Karpas-422 (cell line): Measurements from ENCODE around the gene CPS1. TPM values are rescaled to one million over a fixed set of nuclear protein-coding genes. Genes with fewer than 3 reads are reported as not detected.

Experiments
- DNase-seq: peaks from one replicate; pipeline ENCODE4 v3.0.0-alpha.2; 2015
- H2AFZ ChIP-seq: fragments of 200-600 bp; sonication (generic); 2 replicates; pipeline ENCODE4 v1.6.1; 2014; ENCODE audit warnings: antibody characterized with exemption, low read length, mixed read lengths
- H3K27ac ChIP-seq: fragments of 200-600 bp; sonication (generic); 2 replicates; pipeline ENCODE4 v1.5.1; 2014; ENCODE audit warnings: mild to moderate bottlenecking, low read length, moderate library complexity
- H3K27me3 ChIP-seq: fragments of 200-600 bp; sonication (generic); 2 replicates; pipeline ENCODE4 v1.6.1; 2014; ENCODE audit warnings: low read length, mixed read lengths
- H3K36me3 ChIP-seq: fragments of 200-600 bp; sonication (generic); 2 replicates; pipeline ENCODE4 v1.6.1; 2014; ENCODE audit warnings: low read length, mixed read lengths; ENCODE audit not compliant: insufficient read depth
- H3K4me1 ChIP-seq: fragments of 200-600 bp; sonication (generic); 2 replicates; pipeline ENCODE4 v1.6.1; 2014; ENCODE audit warnings: mild to moderate bottlenecking, low read length, mixed read lengths
- H3K4me2 ChIP-seq: fragments of 200-600 bp; sonication (generic); 2 replicates; pipeline ENCODE4 v1.6.1; 2014; ENCODE audit warnings: low read length, low read depth, mild to moderate bottlenecking; ENCODE audit not compliant: poor library complexity, severe bottlenecking
- H3K4me3 ChIP-seq: fragments of 200-600 bp; sonication (generic); 2 replicates; pipeline ENCODE4 v1.5.1; 2014; ENCODE audit warnings: mild to moderate bottlenecking, antibody characterized with exemption, low read length, mixed read lengths
- H3K79me2 ChIP-seq: fragments of 200-600 bp; sonication (generic); 2 replicates; pipeline ENCODE4 v1.6.1; 2014; ENCODE audit warnings: mild to moderate bottlenecking, low read length, mixed read lengths
- H3K9ac ChIP-seq: fragments of 200-600 bp; sonication (generic); 2 replicates; pipeline ENCODE4 v1.6.0; 2014; ENCODE audit warnings: low read length
- H3K9me2 ChIP-seq: fragments of 200-600 bp; sonication (generic), shearing (Covaris generic); replicated peaks from 2 replicates; pipeline ENCODE4 v1.6.0; 2014; ENCODE audit warnings: mild to moderate bottlenecking, low read length, moderate library complexity; ENCODE audit not compliant: insufficient read depth
- H3K9me3 ChIP-seq: fragments of 300-700, 200-600 bp; sonication (generic); 2 replicates; pipeline ENCODE4 v1.6.1; 2014; ENCODE audit warnings: low read length, mixed read lengths
- H4K20me1 ChIP-seq: fragments of 200-600 bp; sonication (generic); 2 replicates; pipeline ENCODE4 v1.6.1; 2014; ENCODE audit warnings: mild to moderate bottlenecking, antibody characterized with exemption, low read length, low read depth; ENCODE audit not compliant: insufficient read depth
- total RNA-seq: library from RNA; depleted of rRNA; stranded (reverse); fragments of >200 nt; shearing (Covaris generic); gene quantifications from 2 replicates; pipeline ENCODE4 v1.2.3, GENCODE V29; 2014; ENCODE audit warnings: low replicate concordance

CPS1 gene
- total RNA-seq, 1 experiment from 2014 or later = 5.0 TPM

- H3K27ac ChIP-seq = no peak overlapping the region
- no peak for DNase-seq
- H3K36me3 ChIP-seq = no peaks in the 10 kb centered on the region
- H4K20me1 ChIP-seq = no peaks in the 10 kb centered on the region
- H2AFZ ChIP-seq = no peak overlapping the region
- no peak overlapping the region for H3K4me2 ChIP-seq
- no peaks in the 10 kb centered on the region for H3K27me3 ChIP-seq
- H3K4me1 ChIP-seq = no peaks in the 10 kb centered on the region; the same call in 1 of the 2 replicates
- H3K4me3 ChIP-seq = no peak overlapping the region
- no peaks in the 10 kb centered on the region for H3K79me2 ChIP-seq
- H3K9ac ChIP-seq = no peak overlapping the region
- H3K9me2 ChIP-seq = no peaks in the 10 kb centered on the region
- no peaks in the 10 kb centered on the region for H3K9me3 ChIP-seq
Measured at GRCh38 chr2:210551001-210551400, 5.4 kb upstream of the CPS1 start.

DNA sequence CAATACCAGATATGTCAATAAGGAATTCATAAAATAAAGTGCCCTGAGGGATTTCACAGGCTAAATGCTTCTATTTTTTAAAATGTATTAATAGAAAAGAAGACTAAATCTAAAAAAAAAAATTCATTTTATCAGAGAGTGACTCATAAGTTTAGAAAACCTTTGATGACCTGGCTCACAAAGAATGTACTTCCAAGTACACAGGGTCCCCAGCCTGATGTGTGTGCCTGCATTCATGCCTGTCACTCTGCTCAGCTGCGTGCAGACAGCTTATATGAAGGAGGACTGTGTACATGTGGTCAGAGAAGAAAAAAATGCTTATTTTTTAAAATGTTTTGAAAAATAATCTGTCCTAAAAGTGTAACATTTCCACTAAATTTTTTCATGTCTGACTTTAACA, 3.0 kb upstream of the CPS1 start:
- Histone ChIP-seq H4K20me1 (no peaks in the 10 kb centered on the region), H3K27ac (no peak overlapping the region), H3K4me2 (no peak overlapping the region), H3K4me1 (no peaks in the 10 kb centered on the region), H3K9ac (no peak overlapping the region), H3K79me2 (no peaks in the 10 kb centered on the region), H3K4me3 (no peak overlapping the region), H3K9me2 (no peaks in the 10 kb centered on the region), H3K9me3 (no peaks in the 10 kb centered on the region), H3K27me3 (no peaks in the 10 kb centered on the region), H2AFZ (no peak overlapping the region), H3K36me3 (no peaks in the 10 kb centered on the region)
- DNase-seq = no peak

- no peaks in the 10 kb centered on the region for H3K9me2 ChIP-seq
- H3K4me2 ChIP-seq = no peak overlapping the region
- no peak overlapping the region for H2AFZ ChIP-seq
- H3K27ac ChIP-seq = no peak overlapping the region
- H3K79me2 ChIP-seq = no peaks in the 10 kb centered on the region
- H3K4me3 ChIP-seq = no peak overlapping the region
- H3K27me3 ChIP-seq = no peaks in the 10 kb centered on the region
- H3K9me3 ChIP-seq = no peaks in the 10 kb centered on the region
- DNase-seq = no peak
- no peaks in the 10 kb centered on the region for H4K20me1 ChIP-seq
- H3K9ac ChIP-seq = no peak overlapping the region
- no peaks in the 10 kb centered on the region for H3K36me3 ChIP-seq
- no peaks in the 10 kb centered on the region for H3K4me1 ChIP-seq
Measured at GRCh38 chr2:210555555-210555954, 844 bp upstream of the CPS1 start.

DNA sequence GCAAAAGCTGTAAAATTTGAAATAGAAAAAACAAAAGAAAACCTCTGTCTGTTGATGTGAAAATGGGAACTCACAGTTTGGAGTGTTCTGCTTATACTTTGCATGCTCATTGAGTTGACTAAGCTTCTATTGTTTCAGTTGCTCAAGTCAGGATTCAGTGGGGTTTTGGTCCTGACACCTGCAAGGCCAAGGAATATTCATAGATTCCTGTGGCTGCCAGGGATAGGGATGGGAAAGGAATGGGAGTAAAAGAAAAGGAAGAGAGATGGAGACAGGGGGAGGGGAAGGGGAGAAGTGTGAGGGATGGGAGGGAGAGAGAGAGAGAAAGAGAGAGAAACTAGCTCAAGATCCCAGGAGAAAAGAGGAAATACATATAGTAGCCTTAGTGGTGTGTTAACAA, 1.3 kb downstream of the CPS1 start:
- Histone ChIP-seq H3K4me3 (no peak overlapping the region), H3K4me2 (no peak overlapping the region), H3K9ac (no peak overlapping the region), H3K9me2 (no peaks in the 10 kb centered on the region), H3K79me2 (no peaks in the 10 kb centered on the region), H2AFZ (no peak overlapping the region), H3K27me3 (no peaks in the 10 kb centered on the region), H3K27ac (no peak overlapping the region), H3K4me1 (no peaks in the 10 kb centered on the region), H4K20me1 (no peaks in the 10 kb centered on the region), H3K9me3 (no peaks in the 10 kb centered on the region), H3K36me3 (no peaks in the 10 kb centered on the region)
- DNase-seq = no peak

GRCh38 chr2:210558708-210559107, 2.3 kb downstream of the CPS1 start:
- Histone ChIP-seq H3K9ac (no peak overlapping the region), H3K36me3 (no peaks in the 10 kb centered on the region), H3K4me3 (no peak overlapping the region), H3K27me3 (no peaks in the 10 kb centered on the region), H3K4me2 (no peak overlapping the region), H3K9me3 (no peaks in the 10 kb centered on the region), H3K9me2 (no peaks in the 10 kb centered on the region), H2AFZ (no peak overlapping the region), H4K20me1 (no peaks in the 10 kb centered on the region), H3K4me1 (no peaks in the 10 kb centered on the region), H3K27ac (no peak overlapping the region), H3K79me2 (no peaks in the 10 kb centered on the region)
- DNase-seq = no peak

GRCh38 chr2:210559182-210559581, 2.8 kb downstream of the CPS1 start:
- Histone ChIP-seq H2AFZ (no peak overlapping the region), H3K27ac (no peak overlapping the region), H3K9me3 (no peaks in the 10 kb centered on the region), H3K9me2 (no peaks in the 10 kb centered on the region), H3K36me3 (no peaks in the 10 kb centered on the region), H3K4me1 (no peaks in the 10 kb centered on the region), H3K4me3 (no peak overlapping the region), H3K9ac (no peak overlapping the region), H4K20me1 (no peaks in the 10 kb centered on the region), H3K79me2 (no peaks in the 10 kb centered on the region), H3K4me2 (no peak overlapping the region), H3K27me3 (no peaks in the 10 kb centered on the region)
- no peak for DNase-seq

DNA sequence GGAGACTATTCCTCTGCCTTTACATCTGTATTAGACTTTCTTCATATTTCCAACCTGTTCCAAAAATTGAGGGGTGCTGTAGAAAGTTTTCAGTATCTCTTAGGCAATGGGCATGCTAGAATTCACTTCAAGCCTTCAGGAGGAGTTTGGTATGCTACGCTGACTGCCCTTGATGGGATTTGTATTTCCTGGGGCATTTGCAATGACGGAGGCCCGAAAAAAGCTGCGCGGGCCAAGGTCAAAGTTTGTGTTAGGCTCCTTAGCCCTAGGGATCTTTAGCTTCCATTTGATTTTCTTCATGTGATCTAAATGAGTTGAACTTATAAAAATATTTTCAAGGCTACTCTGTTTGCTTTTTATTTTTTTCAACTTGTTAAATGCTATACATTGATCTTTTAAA, 5.1 kb downstream of the CPS1 start:
- H3K36me3 ChIP-seq = no peaks in the 10 kb centered on the region
- H2AFZ ChIP-seq = no peak overlapping the region
- H3K27ac ChIP-seq = no peak overlapping the region
- H3K4me3 ChIP-seq = no peak overlapping the region
- H3K79me2 ChIP-seq = no peaks in the 10 kb centered on the region
- H3K9ac ChIP-seq = no peak overlapping the region
- no peaks in the 10 kb centered on the region for H3K4me1 ChIP-seq
- no peak overlapping the region for H3K4me2 ChIP-seq
- no peaks in the 10 kb centered on the region for H3K9me3 ChIP-seq
- no peaks in the 10 kb centered on the region for H3K27me3 ChIP-seq
- no peaks in the 10 kb centered on the region for H3K9me2 ChIP-seq
- DNase-seq = no peak
- H4K20me1 ChIP-seq = no peaks in the 10 kb centered on the region

DNA sequence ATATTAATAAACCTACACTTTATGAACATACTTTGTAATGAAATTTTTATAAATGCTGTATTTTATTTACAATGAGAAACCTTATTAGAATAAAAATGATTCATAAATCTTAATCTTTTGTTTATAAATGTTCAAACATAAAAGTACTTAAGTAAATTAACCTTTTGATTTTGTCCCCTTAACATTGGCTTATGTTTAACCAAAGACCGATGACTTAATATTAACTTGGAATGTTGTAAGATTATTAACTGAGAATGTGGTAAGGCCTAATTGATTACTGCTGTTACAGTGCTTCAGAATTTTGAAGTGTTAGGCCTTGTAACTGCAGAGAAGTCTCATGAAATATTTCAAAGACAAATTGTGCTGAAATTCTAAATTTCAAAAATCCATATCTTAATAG, 5.7 kb downstream of the CPS1 start:
- Histone ChIP-seq H3K4me1 (no peaks in the 10 kb centered on the region), H3K4me2 (no peak overlapping the region), H4K20me1 (no peaks in the 10 kb centered on the region), H3K79me2 (no peaks in the 10 kb centered on the region), H3K36me3 (no peaks in the 10 kb centered on the region), H3K9me3 (no peaks in the 10 kb centered on the region), H3K4me3 (no peak overlapping the region), H3K9ac (no peak overlapping the region), H3K27me3 (no peaks in the 10 kb centered on the region), H3K27ac (no peak overlapping the region), H3K9me2 (no peaks in the 10 kb centered on the region), H2AFZ (no peak overlapping the region)
- no peak for DNase-seq

GRCh38 chr2:210562502-210563080, 6.2 kb downstream of the CPS1 start:
- H3K27me3 ChIP-seq = no peaks in the 10 kb centered on the region
- H3K4me3 ChIP-seq = no peak overlapping the region
- DNase-seq = no peak
- H3K9me3 ChIP-seq = no peaks in the 10 kb centered on the region
- H3K9me2 ChIP-seq = no peaks in the 10 kb centered on the region
- H3K79me2 ChIP-seq = no peaks in the 10 kb centered on the region
- H3K4me2 ChIP-seq = no peak overlapping the region
- H3K9ac ChIP-seq = no peak overlapping the region
- H3K4me1 ChIP-seq = no peaks in the 10 kb centered on the region
- no peaks in the 10 kb centered on the region for H3K36me3 ChIP-seq
- no peak overlapping the region for H3K27ac ChIP-seq
- H4K20me1 ChIP-seq = no peaks in the 10 kb centered on the region
- H2AFZ ChIP-seq = no peak overlapping the region
